IMR-90 (cell line): ENCODE measurements around the gene SKA3. TPM values are rescaled to one million over a fixed set of nuclear protein-coding genes. Genes with fewer than 3 reads are reported as not detected.

Experiments used
- ATAC-seq: fragments of 200-7000 bp; cut with Tn5 transposase; 2 replicates; pipeline ENCODE4 v1.9.1; 2020; ENCODE audit warnings: low read depth, mild to moderate bottlenecking, moderate library complexity
- BruUV-seq: library from RNA; stranded (reverse); fragments of 400-500 nt; replicated peaks from 2 replicates; lab custom pipeline; 2021; lab: Mats Ljungman, UMichigan
- CTCF ChIA-PET: fragments of 300-600 bp; formaldehyde crosslinking; extraction: SDS; loops from one replicate; lab custom pipeline; 2021; ENCODE audit warnings: antibody characterized with exemption; lab: Yijun Ruan, JAX
- POLR2A ChIA-PET: fragments of 300-600 bp; sonication (Branson Sonifier 250); formaldehyde crosslinking; loops from one replicate; lab custom pipeline; 2022; ENCODE audit warnings: antibody characterized with exemption; ENCODE audit not compliant: unreplicated experiment; lab: Charles Lee
- DNase-seq: peaks from one replicate; pipeline ENCODE4 v3.0.0; 2013
- H2AFZ ChIP-seq: replicated peaks from 2 replicates; pipeline ENCODE3; 2013; ENCODE audit warnings: low read length, mild to moderate bottlenecking; ENCODE audit not compliant: poor library complexity
- H2AK5ac ChIP-seq: 2 replicates; pipeline ENCODE4 v1.6.1; 2013; ENCODE audit warnings: low read depth, low read length, inconsistent platforms
- H2AK9ac ChIP-seq: replicated peaks from 2 replicates; pipeline ENCODE3; 2013; ENCODE audit warnings: mild to moderate bottlenecking, low read depth, low read length, moderate library complexity; ENCODE audit not compliant: poor library complexity
- H2BK120ac ChIP-seq: 2 replicates; pipeline ENCODE4 v1.6.1; 2013; ENCODE audit warnings: low read depth, low read length, inconsistent platforms
- H2BK15ac ChIP-seq: 3 replicates; pipeline ENCODE4 v1.6.1; 2013; ENCODE audit warnings: low read depth, low read length, inconsistent platforms
- H2BK20ac ChIP-seq: 2 replicates; pipeline ENCODE4 v1.6.1; 2013; ENCODE audit warnings: low read depth, mild to moderate bottlenecking, inconsistent platforms, low read length, moderate library complexity
- H2BK5ac ChIP-seq: 2 replicates; pipeline ENCODE4 v1.6.1; 2013; ENCODE audit warnings: mild to moderate bottlenecking, low read depth, low read length, inconsistent platforms; ENCODE audit not compliant: poor library complexity, severe bottlenecking
- H3K14ac ChIP-seq: replicated peaks from 2 replicates; pipeline ENCODE4 v1.6.1; 2013; ENCODE audit warnings: low read depth, low read length, inconsistent platforms
- H3K18ac ChIP-seq: 2 replicates; pipeline ENCODE4 v1.6.1; 2013; ENCODE audit warnings: low read depth, low read length, control low read depth
- H3K23ac ChIP-seq: 2 replicates; pipeline ENCODE4 v1.6.1; 2013; ENCODE audit warnings: low read depth, low read length, inconsistent platforms
- H3K27ac ChIP-seq: 2 replicates; pipeline ENCODE4 v1.5.1; 2013; ENCODE audit warnings: mild to moderate bottlenecking, control low read depth, low read length; ENCODE audit not compliant: insufficient read depth
- H3K27me3 ChIP-seq: 2 replicates; pipeline ENCODE4 v1.6.1; 2013; ENCODE audit warnings: low read length; ENCODE audit not compliant: control insufficient read depth, insufficient read depth
- H3K36me3 ChIP-seq: 2 replicates; pipeline ENCODE4 v1.6.1; 2013; ENCODE audit warnings: low read length, mixed read lengths; ENCODE audit not compliant: control insufficient read depth, insufficient read depth
- H3K4ac ChIP-seq: 2 replicates; pipeline ENCODE4 v1.6.1; 2013; ENCODE audit warnings: low read depth, low read length, inconsistent platforms
- H3K4me1 ChIP-seq: 2 replicates; pipeline ENCODE4 v1.6.1; 2013; ENCODE audit warnings: low read length, mixed read lengths; ENCODE audit not compliant: control insufficient read depth, insufficient read depth
- H3K4me2 ChIP-seq: 2 replicates; pipeline ENCODE4 v1.6.1; 2013; ENCODE audit warnings: low read depth, mild to moderate bottlenecking, control low read depth, low read length, moderate library complexity
- H3K4me3 ChIP-seq: 2 replicates; pipeline ENCODE4 v1.5.1; 2013; ENCODE audit warnings: low read depth, mild to moderate bottlenecking, control low read depth, low read length, moderate library complexity; ENCODE audit not compliant: insufficient read depth
- H3K56ac ChIP-seq: 2 replicates; pipeline ENCODE4 v1.6.1; 2013; ENCODE audit warnings: low read length, inconsistent platforms; ENCODE audit not compliant: insufficient read depth; ENCODE audit errors: extremely low read depth
- H3K79me1 ChIP-seq, 2 experiments: 2 replicates each; pipeline ENCODE4 v1.6.1; 2013; ENCODE audit warnings: low read length in 2 of 2, inconsistent platforms in 1 of 2, low read depth in 1 of 2
- H3K9ac ChIP-seq: 2 replicates; pipeline ENCODE4 v1.6.1; 2013; ENCODE audit warnings: low read depth, low read length, control low read depth
- H3K9me1 ChIP-seq: 2 replicates; pipeline ENCODE4 v1.6.1; 2013; ENCODE audit warnings: low read length, inconsistent platforms; ENCODE audit not compliant: insufficient read depth
- H3K9me3 ChIP-seq: 2 replicates; pipeline ENCODE4 v1.6.1; 2013; ENCODE audit warnings: low read length; ENCODE audit not compliant: control insufficient read depth, insufficient read depth
- H4K20me1 ChIP-seq: 2 replicates; pipeline ENCODE4 v1.6.1; 2013; ENCODE audit warnings: low read length, inconsistent platforms; ENCODE audit not compliant: insufficient read depth
- H4K5ac ChIP-seq: 2 replicates; pipeline ENCODE4 v1.6.1; 2013; ENCODE audit warnings: mild to moderate bottlenecking, low read depth, low read length, control low read depth
- H4K8ac ChIP-seq, 2 experiments: 2 replicates each; pipeline ENCODE4 v1.6.1; 2013; ENCODE audit warnings: low read depth in 2 of 2, low read length in 2 of 2, control low read depth in 1 of 2, inconsistent platforms in 1 of 2
- H4K91ac ChIP-seq: 2 replicates; pipeline ENCODE4 v1.6.1; 2013; ENCODE audit warnings: low read depth, low read length, inconsistent platforms; ENCODE audit not compliant: insufficient read depth
- BHLHE40 ChIP-seq: fragments of 150-350 bp; IDR thresholded peaks from 2 replicates; pipeline ENCODE4 v1.6.1; 2016; ENCODE audit warnings: mild to moderate bottlenecking, low read depth, low read length
- MAFK ChIP-seq: IDR thresholded peaks from 2 replicates; pipeline ENCODE4 v1.6.1; 2012; ENCODE audit warnings: low read depth, low read length, improper control_type of control experiment
- NFE2L2 ChIP-seq: fragments of 150-350 bp; IDR thresholded peaks from 2 replicates; pipeline ENCODE4 v1.6.1; 2016; ENCODE audit warnings: low read depth, mild to moderate bottlenecking, low read length
- WGBS, 2 experiments: methylation state at CpG; one replicate each; pipeline versions ENCODE4 v1.1.5 to v1.1.7; 2013; ENCODE audit warnings: missing lambda C conversion rate in 2 of 2; ENCODE audit not compliant: insufficient read length in 1 of 2; ENCODE audit errors: extremely low coverage in 2 of 2; 5-methylcytosine and 5-hydroxymethylcytosine counted together
- dilution Hi-C: fragments of 300-500 bp; cut with HindIII; formaldehyde crosslinking; loops from one replicate; pipeline ENCODE4 v1.14.3; 2018; ENCODE audit warnings: low sequenced_read_pairs; ENCODE audit not compliant: unreplicated experiment
- in situ Hi-C: fragments of 300-500 bp; cut with MboI; formaldehyde crosslinking; loops from 3 replicates; pipeline ENCODE4 v1.14.3; 2019; ENCODE audit warnings: low sequenced_read_pairs, inconsistent platforms, mixed read lengths
- intact Hi-C: fragments of 100-400 bp; cut with micrococcal nuclease; formaldehyde crosslinking; loops from 2 replicates; pipeline ENCODE4 v1.10.0; 2022
- polyA plus RNA-seq, 3 experiments: library from polyadenylated mRNA; depleted of rRNA; stranded (reverse); fragments of >200 nt; gene quantifications; 2 replicates each; pipeline ENCODE4 v1.2.3, GENCODE V29; 2012; ENCODE audit warnings: low replicate concordance in 1 of 3
- total RNA-seq: library from RNA; depleted of rRNA; stranded (reverse); fragments of >200 nt; gene quantifications from 2 replicates; pipeline ENCODE4 v1.2.3, GENCODE V29; 2012

The SKA3 gene
- total and polyA plus RNA-seq, 2 of the 4 experiments (the other 2 are of a cell fraction), result 11.7 to 15.6 TPM

DNA sequence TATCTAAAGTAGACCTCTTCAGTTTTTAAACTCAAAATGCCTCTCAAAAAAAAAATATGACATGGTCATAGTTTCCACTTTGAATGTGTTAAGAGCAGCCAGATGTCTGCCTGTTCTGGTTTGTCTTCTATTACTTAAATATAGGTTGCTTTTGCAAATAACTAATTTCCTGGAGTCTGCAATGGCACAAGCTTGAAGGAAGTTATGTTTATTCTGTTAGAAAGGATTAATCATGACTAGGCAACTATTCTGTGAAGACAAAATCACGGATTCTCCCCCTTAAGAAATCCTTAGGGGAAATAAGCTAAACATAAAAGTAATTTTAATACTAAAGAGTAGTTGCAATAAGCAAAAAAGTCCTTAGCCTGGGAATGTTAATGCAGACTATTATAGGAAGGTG is 26.3 kb downstream of the SKA3 start:
- Histone ChIP-seq H2AFZ (no peak overlapping the region), H3K14ac (no peak overlapping the region), H3K4me2 (no peak overlapping the region), H3K27ac (no peak overlapping the region), H4K20me1 (0 out of 2 replicates have a peak, but pooled peaks cover 3% of the 10 kb centered on the region), H2AK5ac (no peak overlapping the region), H2AK9ac (no peak overlapping the region), H3K9ac (no peak overlapping the region), H3K4me3 (no peak overlapping the region), H3K9me3 (no peaks in the 10 kb centered on the region), H3K79me1 (peaks cover 9% of the 10 kb centered on the region in 2 experiments; a peak in 2 of 4 replicates), H4K91ac (no peak overlapping the region), H2BK5ac (no peak overlapping the region), H4K8ac (no peak overlapping the region), H2BK15ac (no peak overlapping the region), H3K9me1 (peaks cover 3% of the 10 kb centered on the region; the same call in 1 of the 2 replicates), H3K27me3 (no peaks in the 10 kb centered on the region), H2BK20ac (no peak overlapping the region), H4K5ac (no peak overlapping the region), H3K4ac (no peak overlapping the region), H3K56ac (no peak overlapping the region), H3K18ac (no peak overlapping the region), H3K23ac (no peak overlapping the region), H3K4me1 (peaks cover 6% of the 10 kb centered on the region; the same call in 1 of the 2 replicates), H2BK120ac (no peak overlapping the region), H3K36me3 (peaks cover 15% of the 10 kb centered on the region)
- POLR2A ChIA-PET, result interaction anchor here (0.5 kb wide), 1 partner anchor 230 kb away, joined by 6 read pairs; no protein-coding TSS in a partner anchor
- in situ Hi-C loops, result no loop called here
- no TSS peak for BruUV-seq
- dilution Hi-C loops, result no loop called here
- CTCF ChIA-PET, result interaction anchor here (0.8 kb wide), 1 partner anchor 712 kb away, joined by 3 read pairs; no protein-coding TSS in a partner anchor
- TF ChIP-seq NFE2L2 (peak; percentile 75), BHLHE40 (no peak), MAFK (peak; percentile 25; the same call in 1 of the 2 replicates)
- peak; percentile 58; the same call in 1 of the 2 replicates for ATAC-seq
- intact Hi-C loops, result no loop called here
- no CpG with 5 or more reads among the region's 1 CpG for WGBS, 2 experiments
- DNase-seq, result no peak
